KBM-7 (cell line): ENCODE measurements around the gene LRRC23.
A peak's percentile ranks its signal among the peaks of the same experiment; 100 is the strongest.
"Not testable (repeated sequence)": the region's sequence is repeated elsewhere in the genome, so short reads cannot be mapped to it uniquely, and the experiment has no call there.

Experiments
- DNase-seq: peaks from one replicate; pipeline ENCODE4 v3.0.0-alpha.2; 2015
- in situ Hi-C: fragments of 300-500 bp; cut with MboI; formaldehyde crosslinking; loops from 2 replicates; pipeline ENCODE4 v1.14.3; 2020; ENCODE audit warnings: low sequenced_read_pairs, low pct_unique_long_range_greater_than_20kb, mixed read lengths

LRRC23 gene

DNA sequence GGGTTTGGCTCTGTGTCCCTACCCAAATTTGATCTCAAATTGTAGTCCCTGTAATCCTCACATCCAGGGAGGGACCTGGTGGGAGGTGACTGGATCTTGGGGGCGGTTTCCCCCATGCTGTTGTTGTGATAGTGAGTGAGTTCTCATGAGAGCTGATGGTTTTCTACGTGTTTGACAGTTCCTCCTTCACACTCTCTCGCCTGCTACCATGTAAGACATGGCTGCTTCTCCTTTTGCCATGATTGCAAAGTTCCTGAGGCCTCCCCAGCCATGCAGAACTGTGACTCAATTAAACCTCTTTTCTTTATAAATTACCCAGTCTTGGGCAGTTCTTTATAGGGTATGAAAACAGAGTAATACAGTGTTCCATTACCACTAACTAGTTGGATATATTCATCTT lies 10.3 kb upstream of the LRRC23 start:
- in situ Hi-C loops: no loop called here
- no peak for DNase-seq

DNA sequence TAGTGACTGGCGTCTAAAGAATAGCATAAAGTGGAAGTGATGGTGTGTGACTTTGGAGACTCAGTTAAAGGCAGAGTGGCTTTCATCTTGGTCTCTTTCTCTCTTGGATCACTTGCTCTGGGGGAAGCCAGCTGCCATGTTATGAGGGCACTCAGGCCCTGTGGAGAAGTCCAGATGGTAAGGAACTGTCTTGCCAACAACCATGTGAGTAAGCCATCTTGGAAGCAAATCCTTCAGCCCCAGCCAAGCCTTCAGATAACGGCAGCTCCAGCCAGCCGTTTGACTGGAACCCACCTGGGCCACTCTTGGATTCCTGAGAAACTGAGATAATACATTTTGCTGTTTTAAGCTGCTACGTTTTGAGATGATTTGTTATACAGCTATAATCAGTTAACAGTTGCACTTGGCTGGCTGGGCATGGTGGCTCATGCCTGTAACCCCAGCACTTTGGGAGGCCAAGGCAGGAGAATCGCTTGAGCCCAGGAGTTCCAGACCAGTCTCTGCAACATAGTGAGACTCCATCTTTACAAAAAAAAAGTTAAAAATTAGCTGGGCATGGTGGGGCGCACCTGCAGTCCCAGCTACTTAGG lies 7.7 kb upstream of the LRRC23 start:
- no peak for DNase-seq
- in situ Hi-C loops: no loop called here

DNA sequence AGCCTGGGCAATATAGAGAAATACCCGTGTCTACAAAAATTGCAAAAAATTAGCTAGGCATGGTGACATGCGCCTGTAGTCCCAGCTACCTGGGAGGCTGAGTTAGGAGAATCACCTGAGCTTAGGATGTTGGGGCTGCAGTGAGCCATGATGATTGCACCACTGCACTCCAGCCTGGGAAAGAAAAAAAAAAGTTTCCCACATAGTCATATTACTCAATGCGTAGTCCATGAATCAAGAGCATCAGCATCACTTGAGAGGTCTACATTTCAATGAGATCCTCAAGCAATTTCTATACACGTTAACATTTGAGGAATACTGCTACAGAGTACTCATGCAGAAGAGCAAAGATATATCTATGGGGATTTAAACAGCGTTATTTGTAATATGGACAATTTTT lies 5.2 kb upstream of the LRRC23 start:
- in situ Hi-C loops: no loop called here
- DNase-seq: no peak

DNA sequence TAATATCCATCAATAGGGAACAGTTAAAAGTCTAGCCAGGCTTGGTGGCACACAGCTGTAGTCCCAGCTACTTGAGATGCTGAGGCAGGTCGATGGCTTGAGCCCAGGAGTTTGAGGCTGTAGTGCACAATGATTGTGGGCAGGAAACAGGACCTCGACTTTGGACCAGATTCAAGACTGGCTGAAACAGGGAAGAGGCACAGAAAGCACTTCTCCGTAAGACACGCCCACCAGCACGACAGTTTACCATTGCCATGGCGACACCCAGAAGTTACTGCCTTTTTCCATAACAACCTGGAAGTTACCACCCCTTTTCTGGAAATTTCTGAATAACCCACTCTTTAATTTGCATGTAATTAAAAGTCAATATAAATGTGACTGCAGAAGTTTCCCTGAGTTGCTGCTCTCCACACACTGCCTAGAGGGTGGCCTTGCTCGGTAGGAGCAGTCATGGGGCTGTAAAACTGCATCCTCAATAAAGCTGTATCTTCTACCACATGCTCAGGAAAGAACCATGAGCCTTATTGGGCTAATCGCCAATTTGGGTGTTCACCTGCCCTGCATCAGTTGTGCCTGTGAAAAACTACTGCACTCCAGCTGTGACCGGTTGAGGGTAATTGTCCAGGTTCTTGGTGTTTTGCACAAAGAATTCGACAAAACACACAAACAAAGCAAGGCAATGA lies 4.6 kb upstream of the LRRC23 start:
- in situ Hi-C loops: no loop called here
- DNase-seq: peak; percentile 94

DNA sequence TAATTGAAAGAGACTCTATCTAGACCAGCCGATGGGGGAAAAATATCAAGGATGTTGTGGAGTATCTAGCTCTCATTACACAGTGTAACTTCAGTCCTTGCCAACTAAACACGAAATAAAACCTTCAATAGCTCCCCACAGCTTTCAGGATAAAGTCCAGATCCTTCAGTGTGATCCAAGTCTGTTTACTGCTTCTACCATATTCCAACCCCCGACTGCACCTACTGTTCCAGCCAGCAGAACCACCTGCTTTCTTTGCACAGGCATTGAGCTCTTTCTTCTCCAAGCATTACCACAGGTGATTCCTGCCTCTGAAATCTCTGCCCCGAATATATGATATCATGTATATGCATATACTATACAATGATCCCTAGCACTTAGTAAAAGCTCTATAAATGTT lies 2.2 kb upstream of the LRRC23 start:
- DNase-seq: no peak
- in situ Hi-C loops: no loop called here

DNA sequence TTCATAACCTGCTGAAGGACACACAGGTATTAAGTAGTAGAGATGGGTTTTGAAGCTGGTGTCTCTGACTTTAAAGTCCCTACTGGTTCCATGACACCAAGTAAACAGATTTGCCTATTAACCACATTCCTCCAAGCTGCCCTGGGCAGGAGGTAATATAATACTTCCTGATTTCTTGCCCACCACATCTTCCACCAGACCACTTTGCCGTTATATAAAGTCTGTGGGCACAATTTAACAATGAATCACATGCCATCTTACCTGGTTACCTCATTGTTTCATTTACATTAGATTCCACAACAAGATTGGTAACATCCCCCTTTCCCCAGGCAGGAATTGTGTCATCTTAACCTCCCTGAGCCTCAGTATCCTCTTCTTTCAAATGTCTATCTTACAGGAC lies 900 bp upstream of the LRRC23 start:
- DNase-seq: peak; percentile 85
- in situ Hi-C loops: no loop called here

DNA sequence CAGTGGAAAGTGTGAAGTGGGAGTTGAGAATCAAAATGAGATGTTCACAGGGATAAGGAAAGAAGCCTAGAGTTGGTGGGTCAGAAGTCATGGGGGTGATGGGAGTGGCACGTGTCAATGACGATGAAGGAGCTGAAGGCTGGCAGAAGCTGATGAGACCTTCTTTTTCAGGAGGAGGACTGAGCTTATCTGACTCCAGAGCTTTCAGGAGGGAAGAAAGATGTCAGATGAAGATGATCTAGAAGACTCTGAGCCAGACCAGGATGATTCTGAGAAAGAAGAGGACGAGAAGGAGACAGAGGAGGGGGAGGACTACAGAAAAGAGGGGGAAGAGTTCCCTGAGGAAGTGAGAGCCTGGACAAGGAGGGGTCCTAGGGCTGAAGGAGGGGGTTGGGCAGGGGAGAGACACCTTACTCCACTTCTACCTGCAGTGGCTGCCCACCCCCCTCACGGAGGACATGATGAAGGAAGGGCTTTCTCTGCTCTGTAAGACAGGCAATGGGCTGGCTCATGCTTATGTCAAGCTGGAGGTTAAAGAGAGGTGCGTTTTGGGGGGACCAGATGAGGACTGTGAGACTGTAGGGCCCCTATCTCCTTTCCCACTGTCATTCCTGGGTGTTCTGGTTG lies 905 bp downstream of the LRRC23 start:
- in situ Hi-C loops: no loop called here
- DNase-seq: no peak

DNA sequence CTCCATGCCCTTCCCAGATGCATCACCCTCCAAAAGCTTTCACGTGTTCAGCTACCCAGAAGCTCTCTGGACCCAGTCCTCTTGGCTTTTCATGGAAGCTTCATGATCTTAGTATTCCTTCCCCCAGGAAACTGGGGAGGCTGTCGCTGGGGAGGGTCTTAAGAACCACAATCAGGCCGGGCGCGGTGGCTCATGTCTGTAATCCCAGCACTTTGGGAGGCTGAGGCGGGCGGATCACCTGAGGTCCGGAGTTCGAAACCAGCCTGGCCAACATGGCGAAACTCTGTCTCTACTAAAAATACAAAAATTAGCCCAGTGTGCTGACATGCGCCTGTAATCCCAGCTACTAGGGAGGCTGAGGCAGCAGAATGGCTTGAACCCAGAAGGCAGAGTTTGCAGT lies 3.5 kb downstream of the LRRC23 start:
- DNase-seq, in situ Hi-C loops: not testable (repeated sequence)

DNA sequence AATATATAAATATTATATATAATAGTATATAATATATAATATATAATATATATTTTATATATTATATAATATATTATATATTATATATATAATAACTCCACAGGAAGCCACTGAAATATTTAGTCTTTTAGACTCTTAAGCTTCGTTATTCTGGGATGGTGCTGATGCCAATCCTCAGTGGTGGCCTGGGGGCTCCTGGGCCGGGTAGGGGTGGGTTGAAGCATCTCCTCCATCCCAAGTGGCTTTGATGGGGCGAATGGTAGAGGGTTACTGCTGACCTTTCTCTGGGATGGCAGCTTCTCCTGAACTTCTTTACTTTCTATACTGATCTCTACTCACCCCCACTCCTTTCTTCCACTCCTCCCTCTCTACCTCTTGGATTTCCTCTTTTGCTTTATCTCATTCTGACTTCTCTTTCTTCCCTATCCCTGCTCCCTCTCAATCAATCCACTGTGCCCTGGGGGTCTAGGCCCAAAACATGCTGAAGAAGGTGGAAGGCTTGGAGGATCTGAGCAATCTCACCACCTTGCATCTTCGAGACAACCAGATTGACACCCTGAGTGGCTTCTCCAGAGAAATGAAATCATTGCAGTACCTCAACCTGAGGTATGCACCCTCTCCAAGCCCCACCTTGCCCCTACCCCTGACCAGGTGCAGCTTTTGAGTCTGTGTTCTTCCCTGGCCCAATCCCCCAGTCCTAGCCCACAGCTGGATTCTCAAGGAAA lies 5.0 kb downstream of the LRRC23 start:
- peak; percentile 49 for DNase-seq
- in situ Hi-C loops: no loop called here

DNA sequence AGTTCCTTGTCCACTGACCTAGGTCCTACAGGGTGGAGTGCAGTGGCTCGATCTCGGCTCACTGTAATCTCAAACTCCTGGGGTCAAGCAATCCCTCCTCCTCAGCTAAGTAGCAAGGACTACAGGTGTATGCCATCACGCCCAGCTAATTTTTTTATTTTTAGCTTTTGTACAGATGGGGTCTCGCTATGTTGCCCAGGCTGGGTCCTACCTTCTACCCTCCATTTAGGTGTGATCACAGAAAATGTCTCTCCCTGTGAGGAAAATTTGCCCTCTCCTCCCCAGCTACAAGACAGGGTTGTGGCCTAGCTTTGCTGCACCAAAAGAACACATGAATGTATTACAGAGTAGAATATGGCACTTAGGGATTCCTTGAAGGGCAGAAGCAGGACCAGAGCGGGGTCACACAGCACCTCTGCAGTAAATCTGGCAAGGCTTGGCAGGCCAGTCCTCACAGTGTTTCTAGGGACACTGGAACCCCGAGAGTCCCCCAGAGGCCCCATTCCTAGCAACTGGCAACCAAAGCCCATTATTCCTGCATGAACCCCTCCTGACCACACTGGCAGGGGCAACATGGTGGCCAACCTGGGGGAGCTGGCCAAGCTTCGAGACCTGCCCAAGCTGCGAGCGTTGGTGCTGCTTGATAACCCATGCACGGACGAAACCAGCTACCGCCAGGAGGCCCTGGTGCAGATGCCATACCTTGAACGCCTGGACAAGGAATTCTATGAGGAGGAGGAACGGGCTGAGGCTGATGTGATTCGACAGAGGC lies 7.7 kb downstream of the LRRC23 start:
- no peak for DNase-seq
- in situ Hi-C loops: no loop called here

DNA sequence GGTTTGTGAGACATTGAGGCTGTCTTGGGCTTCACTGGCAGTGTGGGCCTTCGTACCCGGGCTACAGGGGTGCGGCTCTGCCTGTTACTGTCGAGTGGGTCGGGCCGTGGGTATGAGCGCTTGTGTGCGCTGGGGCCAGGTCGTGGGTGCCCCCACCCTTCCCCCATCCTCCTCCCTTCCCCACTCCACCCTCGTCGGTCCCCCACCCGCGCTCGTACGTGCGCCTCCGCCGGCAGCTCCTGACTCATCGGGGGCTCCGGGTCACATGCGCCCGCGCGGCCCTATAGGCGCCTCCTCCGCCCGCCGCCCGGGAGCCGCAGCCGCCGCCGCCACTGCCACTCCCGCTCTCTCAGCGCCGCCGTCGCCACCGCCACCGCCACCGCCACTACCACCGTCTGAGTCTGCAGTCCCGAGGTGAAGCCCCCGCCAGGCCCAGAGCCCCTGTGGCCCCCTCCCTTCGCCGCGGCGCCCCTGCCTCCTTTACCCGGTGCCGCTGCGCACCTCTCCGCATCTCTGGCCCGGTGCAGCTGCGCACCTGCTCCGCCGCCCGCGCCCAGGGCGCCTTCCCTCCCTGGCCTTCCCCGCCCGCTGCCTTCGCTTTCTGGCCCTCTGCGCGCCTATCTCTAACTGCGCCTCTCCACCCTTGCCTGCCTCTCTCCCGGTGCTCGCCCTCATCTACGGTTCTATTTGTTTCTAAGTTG lies 9.8 kb downstream of the LRRC23 start, which contains the start of gene ENO2:
Gene ENO2, plus strand, starts transcription at position 335 of the 701 bp plus-strand sequence. CDS start 1,253 bp downstream, outside the sequence.
- DNase-seq: no peak

DNA sequence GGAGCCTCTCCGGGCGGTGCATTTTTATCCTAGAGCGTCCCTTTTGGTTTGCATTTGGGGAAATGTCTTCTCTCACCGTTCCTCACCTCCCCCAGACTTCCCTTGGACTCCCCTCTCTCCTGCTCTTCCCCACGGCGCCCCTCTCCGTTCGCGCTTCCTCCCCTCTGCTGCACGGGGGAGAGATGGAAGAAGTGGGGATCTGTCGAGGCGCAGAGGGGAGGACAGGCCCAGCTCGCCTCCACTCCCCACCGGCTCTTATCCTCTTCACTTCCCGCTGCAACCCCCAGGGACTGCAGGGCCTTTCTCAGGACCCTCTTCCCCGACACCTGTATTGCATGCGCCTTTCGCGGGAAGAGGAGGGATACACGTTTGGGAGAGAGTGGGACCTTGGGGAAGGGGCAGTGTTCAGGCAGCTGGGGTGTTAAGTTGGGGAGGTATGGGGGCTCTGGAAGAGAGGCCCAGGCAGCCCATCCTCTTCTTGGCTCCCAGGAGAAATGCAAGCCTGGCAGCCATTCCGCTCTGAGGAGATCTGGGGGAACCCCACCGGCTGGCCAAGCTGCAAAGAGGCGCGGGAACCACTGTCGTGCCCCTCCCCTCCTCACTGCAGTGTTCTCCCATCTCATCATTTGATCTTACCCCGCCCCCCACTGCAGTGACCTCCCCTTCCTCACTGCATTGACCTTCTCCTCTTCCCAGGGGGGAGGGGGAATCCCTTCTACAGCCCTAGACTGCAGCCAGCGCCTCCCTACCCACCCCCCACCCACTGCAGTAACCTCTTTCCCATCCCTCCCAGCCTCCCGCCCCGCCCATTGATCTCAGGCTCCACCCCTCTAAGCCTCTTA lies 10.5 kb downstream of the LRRC23 start:
- no peak for DNase-seq
- in situ Hi-C loops: no loop called here

More for the DNA sequence above, 9.8 kb downstream of the LRRC23 start, which contains the start of gene ENO2:
- in situ Hi-C loops: no loop called here

DNA sequence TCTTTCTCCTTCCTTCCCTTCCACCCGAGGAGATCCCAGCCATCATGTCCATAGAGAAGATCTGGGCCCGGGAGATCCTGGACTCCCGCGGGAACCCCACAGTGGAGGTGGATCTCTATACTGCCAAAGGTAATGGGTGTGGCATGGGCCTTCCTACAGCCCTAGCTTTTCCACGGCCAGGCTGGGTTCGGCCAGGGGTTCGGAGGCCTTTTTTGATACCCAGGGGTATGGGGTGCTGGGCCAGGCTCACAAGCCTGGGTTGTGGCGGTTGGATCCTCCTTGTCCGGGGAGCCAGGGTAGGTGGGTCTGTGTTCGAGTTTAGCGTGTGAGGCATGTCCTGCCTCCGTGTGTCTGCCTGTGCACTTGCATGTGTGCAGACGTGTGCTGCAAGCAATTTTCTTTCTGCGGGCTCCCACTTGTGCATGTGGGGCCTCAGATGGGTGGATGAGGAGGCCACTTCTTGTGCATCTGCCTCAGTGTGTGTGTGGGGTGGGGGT lies 11.2 kb downstream of the LRRC23 start:
- no peak for DNase-seq
- in situ Hi-C loops: no loop called here

DNA sequence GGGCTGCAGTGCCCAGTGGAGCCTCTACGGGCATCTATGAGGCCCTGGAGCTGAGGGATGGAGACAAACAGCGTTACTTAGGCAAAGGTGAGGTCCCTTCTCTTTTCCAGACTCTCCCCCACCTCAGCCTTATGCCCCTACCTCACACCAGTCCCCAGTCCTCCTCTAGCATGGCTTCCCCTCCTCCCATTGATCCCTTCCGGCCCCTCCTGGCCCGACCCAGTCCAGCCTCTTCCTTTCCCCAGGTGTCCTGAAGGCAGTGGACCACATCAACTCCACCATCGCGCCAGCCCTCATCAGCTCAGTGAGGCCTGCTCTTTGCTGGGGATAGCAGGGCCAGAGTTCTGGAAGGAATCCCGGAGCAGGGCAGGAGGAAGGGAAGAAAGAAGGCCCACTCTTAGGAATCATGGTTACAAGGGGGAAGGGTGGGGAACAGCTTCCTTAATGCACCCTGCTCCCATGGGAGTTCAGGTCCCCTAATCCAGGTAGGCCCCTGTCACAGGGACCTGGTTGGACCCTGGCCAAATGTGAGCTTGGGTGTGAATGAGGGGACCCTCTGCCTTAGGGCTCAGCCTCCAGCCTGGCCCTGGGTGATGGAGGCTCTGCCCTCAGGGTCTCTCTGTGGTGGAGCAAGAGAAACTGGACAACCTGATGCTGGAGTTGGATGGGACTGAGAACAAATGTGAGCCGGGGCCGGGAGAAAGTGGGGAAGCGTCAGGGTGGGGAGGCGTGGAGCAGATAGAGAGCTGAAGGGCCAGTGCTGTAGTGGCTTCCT lies 12.0 kb downstream of the LRRC23 start:
- no peak for DNase-seq
- in situ Hi-C loops: no loop called here

DNA sequence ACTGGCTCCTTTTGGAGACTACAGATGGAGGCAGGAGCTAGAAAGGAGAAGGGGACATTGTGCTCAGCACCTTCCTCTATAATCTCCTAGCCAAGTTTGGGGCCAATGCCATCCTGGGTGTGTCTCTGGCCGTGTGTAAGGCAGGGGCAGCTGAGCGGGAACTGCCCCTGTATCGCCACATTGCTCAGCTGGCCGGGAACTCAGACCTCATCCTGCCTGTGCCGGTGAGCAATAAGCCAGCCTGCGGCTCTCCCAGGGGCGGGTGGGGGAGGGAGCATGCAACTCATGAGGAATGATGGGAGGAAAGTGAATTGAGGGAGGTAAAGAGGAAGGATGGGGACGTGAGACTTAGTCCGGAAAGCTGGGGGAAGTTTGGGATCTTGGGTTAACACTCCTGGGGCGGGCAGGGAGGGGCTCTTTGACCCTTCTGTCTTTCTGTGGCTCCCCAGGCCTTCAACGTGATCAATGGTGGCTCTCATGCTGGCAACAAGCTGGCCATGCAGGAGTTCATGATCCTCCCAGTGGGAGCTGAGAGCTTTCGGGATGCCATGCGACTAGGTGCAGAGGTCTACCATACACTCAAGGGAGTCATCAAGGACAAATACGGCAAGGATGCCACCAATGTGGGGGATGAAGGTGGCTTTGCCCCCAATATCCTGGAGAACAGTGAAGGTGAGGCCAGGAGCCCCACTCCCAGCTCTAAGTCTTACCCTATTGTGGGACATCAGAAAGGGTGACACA lies 13.0 kb downstream of the LRRC23 start:
- in situ Hi-C loops: no loop called here
- DNase-seq: no peak

DNA sequence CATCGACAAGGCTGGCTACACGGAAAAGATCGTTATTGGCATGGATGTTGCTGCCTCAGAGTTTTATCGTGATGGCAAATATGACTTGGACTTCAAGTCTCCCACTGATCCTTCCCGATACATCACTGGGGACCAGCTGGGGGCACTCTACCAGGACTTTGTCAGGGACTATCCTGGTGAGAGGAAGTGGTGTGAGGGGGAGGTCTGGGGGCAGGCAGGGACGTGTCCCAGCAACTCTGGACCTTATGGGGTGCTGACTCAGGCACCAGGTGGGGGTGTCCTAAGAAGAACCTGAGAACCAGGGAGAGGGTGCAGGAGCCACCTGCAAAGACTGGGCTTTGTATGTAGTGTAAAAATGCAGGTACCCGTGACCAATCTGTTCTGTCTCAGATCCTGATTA lies 15.0 kb downstream of the LRRC23 start:
- in situ Hi-C loops: no loop called here
- no peak for DNase-seq
